Measurements from ENCODE around the gene PSME2. TPM values are rescaled to one million over a fixed set of nuclear protein-coding genes. Genes with fewer than 3 reads are reported as not detected.
A peak's percentile ranks its signal among the peaks of the same experiment; 100 is the strongest.

Gene PSME2
- total RNA-seq, 2 donors from 2014 or later = 369 to 376 TPM

DNA sequence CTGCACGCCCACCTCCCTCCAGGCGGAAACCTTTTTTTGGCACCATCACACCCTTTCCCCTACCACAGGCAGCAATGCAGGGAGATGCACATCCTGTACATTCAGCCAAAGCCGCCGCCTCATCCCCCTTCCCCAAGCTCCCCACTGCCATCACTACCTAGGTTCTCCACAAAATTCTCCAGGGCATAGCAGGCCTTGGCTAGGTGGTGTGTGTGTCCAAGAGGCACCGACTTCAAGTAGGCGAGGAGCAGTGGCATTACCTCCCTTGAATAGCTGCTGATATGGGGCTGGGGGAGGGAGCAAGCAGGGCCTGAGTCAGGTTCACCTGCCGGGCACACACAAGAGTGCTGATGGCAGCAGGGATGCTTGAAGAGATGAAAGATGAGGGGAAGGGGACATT, 38.6 kb upstream of the PSME2 start:
- H3K4me3 Mint-ChIP-seq = no peak overlapping the region
- no peaks in the 10 kb centered on the region for H3K9me3 Mint-ChIP-seq
- no peaks in the 10 kb centered on the region for H3K27me3 Mint-ChIP-seq (ENCODE audit: low read depth)
- no peak overlapping the region for H3K27ac Mint-ChIP-seq
- DNase-seq (no peak), ATAC-seq (replicated peaks in 1 of 2) (no peak)
- peaks cover 0 to 1% of the 10 kb centered on the region in 2 donors for H3K36me3 Mint-ChIP-seq (ENCODE audit: insufficient read depth in 2 of 2)
- H3K4me1 Mint-ChIP-seq (ENCODE audit: low read depth) = peaks cover 29% of the 10 kb centered on the region

DNA sequence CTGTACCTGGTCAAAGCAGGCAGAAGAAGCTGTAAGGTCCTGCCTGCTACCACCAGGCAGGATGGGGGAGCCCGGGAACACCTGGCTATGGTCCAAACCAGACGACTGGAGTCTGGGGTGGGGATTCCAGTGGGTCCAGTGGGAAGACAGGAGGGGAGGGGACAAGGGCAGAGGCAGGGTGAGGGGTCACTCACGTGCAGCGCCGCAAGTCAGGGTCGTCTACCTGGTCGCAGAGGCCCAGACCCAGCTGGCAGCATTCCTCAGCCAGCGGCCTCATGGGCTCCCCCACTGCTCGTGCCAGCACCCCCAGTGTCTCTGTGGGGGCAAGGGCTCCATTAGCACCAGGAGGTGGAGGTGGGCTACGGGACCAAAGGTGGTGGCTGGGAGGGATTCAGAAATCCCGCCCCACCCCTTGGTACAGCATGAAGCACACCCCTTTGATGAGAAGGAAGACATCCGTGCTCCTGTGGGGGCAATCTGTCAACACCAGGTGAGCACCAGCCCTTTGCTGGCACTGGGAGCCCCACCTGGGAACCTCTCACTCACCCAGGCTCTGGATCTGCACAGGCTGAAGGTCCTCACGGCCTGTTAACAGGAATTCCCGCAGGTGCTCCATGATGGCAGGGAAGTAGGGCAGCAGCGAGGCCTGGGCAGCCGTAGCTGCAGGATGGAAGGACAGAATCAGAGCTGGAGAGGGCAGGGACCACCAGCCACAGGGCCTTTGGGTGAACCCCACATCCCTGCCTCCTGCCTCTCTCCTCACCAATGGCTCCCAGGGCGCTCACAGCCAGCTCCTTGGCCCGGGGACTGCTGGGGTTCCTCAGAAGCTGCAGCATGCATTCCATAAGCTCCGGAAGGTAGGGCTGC, 37.9 kb upstream of the PSME2 start:
- H3K27ac Mint-ChIP-seq = no peak overlapping the region
- ATAC-seq (replicated peaks in 1 of 2) (no peak), DNase-seq (no peak)
- no peak overlapping the region for H3K4me3 Mint-ChIP-seq
- peaks cover 22% of the 10 kb centered on the region for H3K4me1 Mint-ChIP-seq (ENCODE audit: low read depth)
- peaks cover 1% of the 10 kb centered on the region in 2 donors for H3K36me3 Mint-ChIP-seq (ENCODE audit: insufficient read depth in 2 of 2)
- no peaks in the 10 kb centered on the region for H3K9me3 Mint-ChIP-seq
- H3K27me3 Mint-ChIP-seq (ENCODE audit: low read depth) = no peaks in the 10 kb centered on the region

DNA sequence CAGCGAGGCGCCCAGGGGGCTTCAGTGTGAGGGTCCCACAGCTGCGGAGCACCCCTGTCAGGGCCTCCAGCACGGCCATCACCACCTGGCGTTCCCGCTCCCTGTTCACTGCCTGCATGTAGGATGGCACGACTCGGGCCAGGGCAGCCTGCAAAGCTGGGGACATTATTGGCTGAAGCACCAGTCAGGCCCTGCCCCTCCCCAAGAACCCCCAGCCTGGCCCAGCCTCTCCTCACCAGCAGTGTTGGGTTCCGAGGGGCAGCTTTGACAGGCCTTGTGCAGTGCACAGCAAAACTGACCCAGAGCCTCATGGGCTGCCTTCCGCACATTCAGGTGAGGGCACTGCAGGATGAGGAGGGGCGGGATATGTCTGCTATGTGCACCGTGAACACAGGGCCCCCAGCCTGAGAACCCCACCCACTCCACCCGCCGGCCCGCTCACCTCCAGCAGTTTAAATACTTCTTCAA, 36.6 kb upstream of the PSME2 start:
- DNase-seq = no peak
- Mint-ChIP-seq H3K36me3 (ENCODE audit: insufficient read depth in 2 of 2) (peaks cover 1 to 4% of the 10 kb centered on the region in 2 donors), H3K4me3 (no peak overlapping the region), H3K27me3 (ENCODE audit: low read depth) (no peaks in the 10 kb centered on the region), H3K27ac (no peak overlapping the region), H3K4me1 (ENCODE audit: low read depth) (peaks cover 12% of the 10 kb centered on the region), H3K9me3 (no peaks in the 10 kb centered on the region)
- no peak for ATAC-seq (replicated peaks in 1 of 2)

DNA sequence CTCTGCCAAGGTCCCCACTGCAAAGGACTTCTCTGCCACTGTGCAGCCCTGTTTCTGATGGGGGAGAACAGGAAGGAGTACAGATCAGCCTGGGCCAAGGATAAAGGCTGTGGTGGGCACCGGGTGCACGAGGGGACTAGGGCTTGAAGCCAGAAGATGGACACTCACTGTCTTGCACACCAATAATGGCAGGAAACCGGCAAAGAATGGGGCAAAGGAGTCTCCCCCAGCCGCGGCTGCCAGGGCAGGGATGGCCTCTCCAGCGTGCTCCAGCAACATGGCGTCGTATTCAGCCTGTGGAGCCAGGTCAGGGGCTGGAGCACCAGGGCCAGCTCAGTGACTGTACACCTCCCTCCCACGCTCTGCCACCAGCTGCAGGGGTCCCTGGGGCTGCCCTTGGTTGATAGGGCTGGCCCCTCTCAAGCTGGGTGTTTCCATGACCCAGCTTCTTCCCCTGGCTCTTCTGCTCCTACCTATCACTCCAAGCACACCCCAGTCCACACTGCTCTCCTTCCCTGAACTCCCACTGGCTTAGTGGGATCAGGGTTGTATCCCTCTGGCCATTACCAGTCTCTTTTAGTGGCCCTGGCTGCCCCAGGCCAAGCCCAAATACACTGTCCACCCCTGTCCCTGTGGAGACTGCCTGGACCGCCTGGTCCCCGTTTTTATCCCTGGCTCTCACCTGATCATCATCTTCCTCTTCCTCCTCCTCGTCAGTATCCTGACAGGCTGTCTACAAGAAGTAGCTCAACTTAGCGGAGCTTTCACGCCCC, 35.9 kb upstream of the PSME2 start:
- Mint-ChIP-seq H3K4me3 (no peak overlapping the region), H3K27ac (peak overlapping the region; percentile 7), H3K4me1 (ENCODE audit: low read depth) (peaks cover 4% of the 10 kb centered on the region), H3K9me3 (no peaks in the 10 kb centered on the region), H3K27me3 (ENCODE audit: low read depth) (no peaks in the 10 kb centered on the region), H3K36me3 (ENCODE audit: insufficient read depth in 2 of 2) (peaks cover 1 to 4% of the 10 kb centered on the region in 2 donors)
- ATAC-seq (replicated peaks in 1 of 2) (no peak), DNase-seq (no peak)

DNA sequence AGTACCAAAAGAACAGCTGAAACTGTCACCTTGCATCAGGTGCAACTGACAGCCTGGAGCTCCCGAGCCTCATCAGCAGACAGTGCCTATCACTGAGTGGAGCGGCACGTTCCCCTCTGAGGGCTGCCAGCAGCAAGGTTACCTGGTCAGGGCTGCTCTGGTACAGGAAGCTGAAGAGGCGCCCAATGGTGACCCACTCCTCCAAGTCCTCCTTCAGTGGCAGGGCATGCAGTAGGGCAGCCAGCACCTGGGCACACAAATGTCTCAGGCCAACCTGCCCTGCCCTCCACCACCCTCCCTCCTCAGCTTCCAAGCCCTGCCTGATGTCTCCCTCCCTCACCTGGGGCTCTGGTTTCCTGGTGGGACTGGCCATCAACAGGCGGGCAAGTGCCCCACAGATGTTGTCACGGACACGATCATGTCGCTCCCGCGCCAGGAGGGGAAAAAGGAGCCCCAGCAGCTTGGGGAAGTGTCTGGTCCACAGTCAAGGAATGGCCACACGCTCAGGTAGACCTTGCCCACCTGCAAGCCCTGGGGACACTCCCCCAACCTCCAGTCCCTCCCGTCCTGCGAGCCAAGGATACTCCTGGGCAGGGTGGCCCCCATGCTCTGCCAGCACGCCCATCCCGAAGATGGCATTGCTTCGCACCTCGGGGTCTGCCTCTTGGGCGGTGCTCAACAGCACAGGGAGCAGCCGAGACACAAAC, 35.1 kb upstream of the PSME2 start:
- ATAC-seq (replicated peaks in 1 of 2) (peak in 1 of 2 donors; percentile 8), DNase-seq (no peak)
- Mint-ChIP-seq H3K9me3 (no peaks in the 10 kb centered on the region), H3K27ac (peak overlapping the region; percentile 7), H3K36me3 (ENCODE audit: insufficient read depth in 2 of 2) (peaks cover 1 to 4% of the 10 kb centered on the region in 2 donors), H3K4me1 (ENCODE audit: low read depth) (no peaks in the 10 kb centered on the region), H3K27me3 (ENCODE audit: low read depth) (no peaks in the 10 kb centered on the region), H3K4me3 (no peak overlapping the region)

DNA sequence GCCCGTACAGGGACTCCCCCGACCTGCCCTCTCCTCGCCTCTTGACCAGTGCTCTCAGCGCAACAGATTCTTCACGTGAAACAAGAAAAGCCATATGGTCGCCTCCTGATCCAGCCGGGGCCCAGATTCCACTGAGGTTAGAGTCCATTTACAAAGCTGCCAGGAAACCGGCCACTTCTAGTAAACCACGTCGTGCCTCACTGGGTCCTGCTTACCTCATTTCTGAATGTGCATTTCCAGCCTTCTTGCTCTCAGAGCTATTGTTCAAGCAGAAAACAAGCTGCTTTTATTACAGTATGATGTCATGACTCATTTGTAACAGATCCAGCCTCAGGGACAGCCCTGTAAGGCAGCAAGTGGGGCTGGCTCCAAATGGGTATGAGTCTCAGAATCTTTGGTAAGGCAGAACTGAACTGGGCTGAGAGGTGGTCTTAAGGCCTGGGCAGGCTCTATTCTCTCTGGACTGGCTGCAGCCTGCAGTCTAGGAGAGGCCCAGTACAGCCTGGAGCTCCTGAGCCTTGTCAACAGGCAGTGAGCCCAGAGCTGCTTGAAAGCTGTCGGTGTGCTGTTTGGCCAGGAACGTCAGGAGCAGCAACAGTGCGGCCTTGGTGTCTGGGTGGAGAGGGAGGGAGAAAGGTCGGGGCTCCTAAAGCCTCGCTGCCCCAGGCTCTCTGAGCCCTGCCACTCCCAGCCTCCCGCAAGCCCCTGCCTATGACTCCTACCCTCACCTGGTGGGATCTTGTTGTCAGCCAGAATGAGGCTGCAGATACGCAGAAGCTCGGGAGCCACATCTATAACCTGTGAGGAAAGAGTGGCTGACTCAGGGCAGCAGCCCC, 33.8 kb upstream of the PSME2 start:
- ATAC-seq (replicated peaks in 1 of 2) (peak in 1 of 2 donors; percentile 3), DNase-seq (no peak)
- H3K9me3 Mint-ChIP-seq = no peaks in the 10 kb centered on the region
- H3K4me3 Mint-ChIP-seq = no peak overlapping the region
- no peaks in the 10 kb centered on the region for H3K4me1 Mint-ChIP-seq (ENCODE audit: low read depth)
- H3K36me3 Mint-ChIP-seq (ENCODE audit: insufficient read depth in 2 of 2) = peaks cover 1 to 4% of the 10 kb centered on the region in 2 donors
- H3K27me3 Mint-ChIP-seq (ENCODE audit: low read depth) = no peaks in the 10 kb centered on the region
- peak overlapping the region; percentile 72 for H3K27ac Mint-ChIP-seq

DNA sequence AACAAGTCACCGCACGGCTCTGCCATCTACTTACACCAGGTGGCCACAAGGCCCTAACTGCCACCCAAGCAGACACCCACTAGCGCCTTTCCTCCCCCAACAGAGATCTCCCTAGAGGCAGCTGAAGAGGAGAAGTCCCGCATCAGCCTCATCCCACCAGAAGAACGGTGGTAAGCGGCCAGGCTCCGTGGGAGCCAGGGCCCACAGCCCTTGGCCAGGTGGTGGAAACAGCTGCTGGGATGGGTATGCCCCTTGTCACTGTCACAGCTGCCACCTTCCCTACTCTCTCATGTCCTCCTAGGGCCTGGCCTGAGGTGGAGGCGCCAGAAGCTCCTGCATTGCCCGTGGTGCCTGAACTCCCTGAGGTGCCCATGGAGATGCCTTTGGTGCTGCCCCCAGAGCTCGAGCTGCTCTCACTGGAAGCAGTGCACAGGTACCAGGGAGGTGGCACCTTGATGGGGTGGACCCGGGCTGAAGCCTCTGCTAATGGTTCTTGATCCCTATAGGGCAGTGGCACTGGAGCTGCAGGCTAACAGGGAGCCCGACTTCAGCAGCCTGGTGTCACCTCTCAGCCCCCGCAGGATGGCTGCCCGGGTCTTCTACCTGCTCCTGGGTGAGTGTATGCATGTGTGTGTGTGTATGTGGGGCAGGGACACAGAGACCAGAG, 33.0 kb upstream of the PSME2 start:
- Mint-ChIP-seq H3K27me3 (ENCODE audit: low read depth) (no peaks in the 10 kb centered on the region), H3K4me1 (ENCODE audit: low read depth) (no peaks in the 10 kb centered on the region), H3K27ac (no peak overlapping the region), H3K9me3 (no peaks in the 10 kb centered on the region), H3K36me3 (ENCODE audit: insufficient read depth in 2 of 2) (peaks cover 1 to 4% of the 10 kb centered on the region in 2 donors), H3K4me3 (no peak overlapping the region)
- no peak for DNase-seq
- no peak for ATAC-seq (replicated peaks in 1 of 2)

DNA sequence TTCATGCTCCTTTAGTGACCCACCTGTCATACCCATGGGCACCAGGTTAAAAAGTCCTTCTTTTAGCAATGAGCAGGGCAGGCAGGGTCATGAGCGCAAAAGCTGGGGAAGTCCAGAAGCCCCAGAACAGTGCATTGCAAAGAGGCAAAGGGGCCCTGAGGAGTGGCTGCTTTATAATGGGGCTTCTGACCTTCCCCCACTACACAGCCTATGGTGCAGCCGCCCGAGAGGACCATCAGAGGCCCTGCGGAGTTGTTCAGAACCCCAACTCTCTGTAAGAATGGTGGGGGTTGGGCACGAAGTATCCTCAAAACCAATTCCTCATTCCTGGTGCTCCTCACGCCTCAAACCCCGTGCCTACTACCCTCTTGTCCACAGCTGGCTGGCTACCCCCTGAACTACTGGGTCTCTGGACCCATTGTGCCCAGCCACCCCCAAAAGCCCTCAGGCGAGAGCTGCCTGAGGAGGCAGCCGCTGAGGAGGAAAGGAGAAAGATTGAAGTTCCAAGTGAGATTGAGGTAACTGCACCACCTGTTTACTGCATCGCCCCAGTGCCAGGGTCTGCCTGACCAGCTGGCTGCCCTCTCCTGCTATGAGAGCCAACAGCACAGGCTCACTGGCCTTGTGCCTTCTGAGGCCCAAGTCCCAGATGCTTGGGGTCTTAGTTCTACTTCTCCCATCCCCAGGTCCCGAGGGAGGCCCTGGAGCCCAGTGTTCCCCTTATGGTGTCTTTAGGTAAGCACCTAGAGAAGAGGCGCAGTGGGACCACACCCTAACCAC, 32.2 kb upstream of the PSME2 start:
- no peak overlapping the region for H3K27ac Mint-ChIP-seq
- DNase-seq = no peak
- H3K9me3 Mint-ChIP-seq = no peaks in the 10 kb centered on the region
- no peaks in the 10 kb centered on the region for H3K27me3 Mint-ChIP-seq (ENCODE audit: low read depth)
- H3K36me3 Mint-ChIP-seq (ENCODE audit: insufficient read depth in 2 of 2) = peaks cover 1 to 4% of the 10 kb centered on the region in 2 donors
- H3K4me1 Mint-ChIP-seq (ENCODE audit: low read depth) = no peaks in the 10 kb centered on the region
- no peak for ATAC-seq (replicated peaks in 1 of 2)
- no peak overlapping the region for H3K4me3 Mint-ChIP-seq

DNA sequence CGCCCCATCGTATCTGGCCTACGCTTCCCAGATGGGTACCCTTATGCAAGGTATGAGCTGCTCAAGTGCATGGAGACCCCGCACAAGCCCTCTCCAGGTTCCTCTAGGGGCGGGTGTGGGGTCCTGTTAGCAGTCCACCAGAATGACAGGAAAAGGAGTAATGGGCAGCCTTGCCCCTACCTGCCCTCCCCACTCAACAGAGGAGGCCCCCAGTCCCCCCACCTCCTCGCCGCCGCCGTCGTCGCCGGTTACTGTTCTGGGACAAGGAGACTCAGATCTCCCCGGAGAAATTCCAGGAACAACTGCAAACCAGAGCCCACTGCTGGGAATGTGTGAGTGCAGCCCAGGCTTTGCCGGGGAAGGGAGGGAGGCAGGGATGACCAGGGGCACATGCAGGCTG, 31.5 kb upstream of the PSME2 start:
- Mint-ChIP-seq H3K4me1 (ENCODE audit: low read depth) (no peaks in the 10 kb centered on the region), H3K4me3 (no peak overlapping the region), H3K27ac (no peak overlapping the region), H3K9me3 (no peaks in the 10 kb centered on the region), H3K27me3 (ENCODE audit: low read depth) (no peaks in the 10 kb centered on the region), H3K36me3 (ENCODE audit: insufficient read depth in 2 of 2) (peaks cover 1 to 4% of the 10 kb centered on the region in 2 donors)
- DNase-seq = no peak
- ATAC-seq (replicated peaks in 1 of 2) = no peak

DNA sequence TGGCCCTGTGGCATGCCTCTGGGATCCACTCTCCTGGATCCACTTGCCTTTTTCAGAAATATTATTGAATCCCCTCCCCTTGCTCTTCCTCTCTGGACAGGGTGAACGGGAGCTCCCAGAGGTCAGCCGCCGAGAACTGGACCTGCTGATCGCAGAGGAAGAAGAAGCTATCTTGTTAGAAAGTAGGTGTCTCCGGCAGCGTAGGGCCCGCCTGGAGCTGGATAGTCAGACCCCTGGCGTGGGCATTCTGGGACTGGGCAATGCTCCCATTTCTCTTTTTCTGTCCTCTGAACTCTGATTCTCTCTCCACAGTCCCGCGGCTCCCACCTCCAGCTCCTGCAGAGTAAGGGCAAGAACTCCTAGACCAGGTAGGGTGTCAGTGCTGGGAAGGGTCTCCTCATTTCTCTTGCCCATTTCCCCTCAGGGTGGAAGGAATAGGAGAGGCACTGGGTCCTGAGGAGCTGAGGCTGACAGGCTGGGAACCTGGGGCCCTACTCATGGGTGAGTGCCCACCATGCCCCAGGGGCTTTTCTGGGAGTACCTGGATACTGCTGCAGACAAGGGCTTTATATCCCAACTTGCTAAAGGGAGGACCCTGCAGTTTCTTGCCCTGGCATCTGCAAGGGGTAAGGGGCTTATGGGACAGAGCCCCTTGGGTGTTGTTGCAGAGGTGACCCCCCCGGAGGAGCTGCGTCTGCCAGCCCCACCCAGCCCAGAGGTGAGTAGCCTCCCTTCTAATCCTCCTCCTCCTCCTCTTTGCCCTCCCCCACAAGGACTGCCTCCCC, 30.8 kb upstream of the PSME2 start:
- Mint-ChIP-seq H3K27ac (peak overlapping the region; percentile 49), H3K9me3 (no peaks in the 10 kb centered on the region), H3K36me3 (ENCODE audit: insufficient read depth in 2 of 2) (peaks cover 0 to 4% of the 10 kb centered on the region in 2 donors), H3K27me3 (ENCODE audit: low read depth) (no peaks in the 10 kb centered on the region), H3K4me3 (no peak overlapping the region), H3K4me1 (ENCODE audit: low read depth) (no peaks in the 10 kb centered on the region)
- ATAC-seq (replicated peaks in 1 of 2) = no peak
- DNase-seq = no peak

DNA sequence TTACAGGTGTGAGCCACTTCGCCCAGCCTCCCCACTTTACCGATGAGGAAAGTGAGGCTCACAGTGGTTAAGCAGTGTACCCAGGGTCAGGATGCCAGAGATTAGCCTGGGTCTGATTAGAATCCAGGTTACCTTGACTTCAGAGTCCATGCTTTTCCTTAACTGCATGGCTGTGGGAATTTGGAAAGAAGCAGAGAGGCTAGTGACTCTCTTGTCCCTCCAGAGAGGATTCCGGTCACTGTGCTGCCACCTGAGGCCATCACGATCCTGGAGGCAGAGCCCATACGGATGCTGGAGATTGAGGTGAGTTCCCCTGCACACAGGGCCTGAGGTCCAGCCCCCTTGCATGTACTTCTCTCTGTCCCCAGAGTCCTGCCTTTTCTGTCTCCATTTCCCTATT, 30.2 kb upstream of the PSME2 start:
- Mint-ChIP-seq H3K4me1 (ENCODE audit: low read depth) (peaks cover 6% of the 10 kb centered on the region), H3K36me3 (ENCODE audit: insufficient read depth in 2 of 2) (peaks cover 0 to 4% of the 10 kb centered on the region in 2 donors), H3K9me3 (no peaks in the 10 kb centered on the region), H3K27ac (peak overlapping the region; percentile 49), H3K27me3 (ENCODE audit: low read depth) (no peaks in the 10 kb centered on the region), H3K4me3 (no peak overlapping the region)
- DNase-seq (no peak), ATAC-seq (replicated peaks in 1 of 2) (no peak)

Measured in activated T-cell treated with anti-CD3 and anti-CD28 coated beads, Interleukin-2, amount 50 U/mL, for 72 hours (primary cell).